GM18502 (cell line): ENCODE data around the gene DENND1A.
"Not testable (repeated sequence)": the region's sequence is repeated elsewhere in the genome, so short reads cannot be mapped to it uniquely, and the experiment has no call there.

Source experiments
- ATAC-seq: cut with Tn5 transposase; IDR thresholded peaks from one replicate; pipeline ENCODE4 v1.9.1; 2021; ENCODE audit warnings: mild to moderate bottlenecking; ENCODE audit not compliant: unreplicated experiment, poor library complexity

The DENND1A gene

GRCh38 chr9:123741214-123741613 is 188.7 kb downstream of the DENND1A start:
- ATAC-seq, result no peak

DNA sequence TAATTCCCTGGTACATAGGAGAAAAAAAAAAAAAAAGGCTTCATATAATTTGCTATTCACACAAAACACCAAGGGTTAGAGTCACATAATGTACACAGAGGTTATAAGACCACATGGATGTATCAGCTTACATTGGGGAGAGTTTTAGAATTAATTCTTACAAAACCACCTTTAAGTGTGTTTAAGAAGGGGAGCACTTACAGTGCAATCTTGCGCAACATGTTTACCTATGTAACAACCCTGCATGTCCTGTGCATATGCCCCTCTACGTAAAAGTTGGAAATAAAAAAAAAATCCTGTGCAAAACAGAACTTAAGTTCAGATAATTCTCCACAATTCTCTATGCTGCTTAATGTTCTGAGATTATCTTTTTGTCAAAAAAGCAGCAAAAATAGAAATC is 190.0 kb downstream of the DENND1A start:
- ATAC-seq, result no peak

- no peak for ATAC-seq
These were observed 190.5 kb downstream of the DENND1A start for GRCh38 chr9:123739387-123739786.

DNA sequence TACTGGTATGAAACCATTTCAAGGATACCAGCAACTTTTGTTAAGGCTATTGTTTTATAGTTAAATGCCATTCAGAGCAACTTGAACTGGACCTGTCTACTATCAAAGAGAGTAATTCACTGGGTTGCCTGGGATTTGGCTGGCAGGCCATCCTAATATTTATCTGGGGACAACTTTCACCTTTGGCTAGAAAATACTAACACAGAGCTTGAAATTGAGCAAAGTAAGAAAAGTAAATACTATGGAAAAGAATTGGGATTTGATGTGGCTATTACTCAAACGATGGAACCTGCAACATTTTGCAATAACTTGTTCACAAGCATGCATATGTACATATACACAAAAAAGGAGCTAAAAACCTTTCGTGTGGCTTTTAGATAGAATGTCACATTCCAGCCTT is 191.3 kb downstream of the DENND1A start:
- no peak for ATAC-seq

- ATAC-seq, result no peak
These were observed 194.6 kb downstream of the DENND1A start for GRCh38 chr9:123735376-123735775.

GRCh38 chr9:123728571-123728970 is 201.4 kb downstream of the DENND1A start:
- ATAC-seq, result not testable (repeated sequence)

DNA sequence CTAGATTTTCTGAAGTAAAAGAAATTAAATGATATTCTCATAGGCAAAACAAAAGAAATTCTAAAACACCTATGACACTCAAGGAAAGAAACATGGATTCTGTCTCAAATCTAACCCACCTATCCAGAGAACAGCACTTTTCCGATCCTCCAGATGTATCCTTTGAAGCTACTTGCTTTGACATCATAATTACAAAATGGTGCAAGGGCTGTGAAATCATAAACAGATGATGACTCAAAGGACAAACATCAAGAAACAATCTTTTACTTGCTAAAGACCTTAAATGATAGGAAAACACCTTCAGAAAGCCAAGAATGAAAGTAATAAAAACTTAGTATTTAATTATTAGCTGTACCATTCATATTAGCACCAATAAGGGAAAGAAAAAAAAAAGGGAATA is 202.6 kb downstream of the DENND1A start:
- no peak for ATAC-seq

DNA sequence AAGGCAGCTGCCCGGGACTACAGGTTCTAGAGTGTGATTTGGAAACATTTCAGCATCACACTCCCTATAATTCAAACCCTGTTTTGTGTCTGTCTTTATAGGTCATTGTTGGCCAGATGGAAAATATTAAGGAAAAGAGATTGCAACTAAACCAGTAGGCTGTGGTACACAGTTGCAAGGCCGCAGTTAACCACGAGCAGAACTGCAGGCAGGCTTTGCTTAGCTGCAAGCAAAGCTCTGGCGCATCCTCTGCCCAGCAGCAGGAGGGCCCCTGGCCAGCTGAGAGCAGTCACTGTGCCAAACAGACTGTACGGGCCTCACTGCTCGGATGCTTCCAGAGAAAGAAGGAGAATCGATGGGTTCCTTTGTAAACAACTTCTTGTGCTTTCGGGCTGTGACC is 204.5 kb downstream of the DENND1A start:
- no peak for ATAC-seq

DNA sequence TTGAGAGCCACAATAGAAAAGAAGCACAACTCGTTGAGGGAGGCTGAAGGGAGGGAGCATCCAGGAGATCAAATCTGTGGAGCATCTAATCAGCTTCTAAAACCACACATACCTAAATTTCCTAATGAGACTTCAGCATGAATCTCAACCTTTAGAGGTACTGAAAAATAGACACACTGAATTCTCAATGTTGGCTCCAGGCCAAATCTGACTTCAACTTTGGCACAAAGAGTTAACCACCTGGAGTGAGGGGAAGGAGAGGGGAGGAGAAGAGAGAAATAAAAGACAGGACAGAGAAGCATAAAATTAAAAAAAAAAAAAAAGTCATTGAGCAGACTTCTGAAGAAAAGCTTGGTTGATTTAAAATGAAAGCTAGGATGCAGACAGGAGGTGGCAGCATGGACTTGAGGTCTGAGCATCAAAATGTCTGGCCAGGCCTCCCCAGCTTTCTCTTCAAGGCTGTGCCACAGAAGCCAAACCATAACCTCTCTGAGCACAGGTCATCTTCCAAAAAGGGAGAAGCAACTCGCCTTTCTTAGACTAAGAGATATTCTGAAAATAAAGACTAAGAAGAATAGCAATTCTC is 205.6 kb downstream of the DENND1A start:
- ATAC-seq, result no peak

DNA sequence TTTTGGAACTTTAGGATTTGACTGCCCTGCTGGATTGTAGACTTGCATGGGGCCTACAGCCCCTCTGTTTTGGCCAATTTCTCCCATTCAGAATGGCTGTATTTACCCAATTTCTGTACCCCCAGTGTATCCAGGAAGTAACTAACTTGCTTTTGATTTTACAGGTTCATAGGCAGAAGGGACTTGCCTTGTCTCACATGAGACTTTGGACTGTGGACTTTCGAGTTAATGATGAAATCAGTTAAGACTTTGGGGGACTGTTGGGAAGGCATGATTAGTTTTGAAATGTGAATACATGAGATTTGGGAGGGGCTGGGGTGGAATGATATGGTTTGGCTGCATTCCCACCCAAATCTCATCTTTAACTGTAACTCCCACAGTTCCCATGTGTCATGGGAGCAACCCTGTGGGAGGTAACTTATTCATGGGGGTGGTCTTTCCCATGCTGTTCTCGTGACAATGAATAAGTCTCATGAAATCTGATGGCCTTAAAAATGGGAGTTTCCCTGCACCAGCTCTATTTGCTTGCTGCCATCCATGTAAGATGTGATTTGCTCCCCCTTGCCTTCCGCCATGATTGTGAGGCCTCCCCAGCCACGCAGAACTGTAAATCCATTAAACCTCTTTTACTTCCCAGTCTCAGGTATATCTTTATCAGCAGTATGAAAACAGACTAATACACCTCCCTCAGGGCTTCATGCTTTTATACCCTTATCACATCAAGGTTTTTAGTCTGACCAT is 206.6 kb downstream of the DENND1A start:
- no peak for ATAC-seq

DNA sequence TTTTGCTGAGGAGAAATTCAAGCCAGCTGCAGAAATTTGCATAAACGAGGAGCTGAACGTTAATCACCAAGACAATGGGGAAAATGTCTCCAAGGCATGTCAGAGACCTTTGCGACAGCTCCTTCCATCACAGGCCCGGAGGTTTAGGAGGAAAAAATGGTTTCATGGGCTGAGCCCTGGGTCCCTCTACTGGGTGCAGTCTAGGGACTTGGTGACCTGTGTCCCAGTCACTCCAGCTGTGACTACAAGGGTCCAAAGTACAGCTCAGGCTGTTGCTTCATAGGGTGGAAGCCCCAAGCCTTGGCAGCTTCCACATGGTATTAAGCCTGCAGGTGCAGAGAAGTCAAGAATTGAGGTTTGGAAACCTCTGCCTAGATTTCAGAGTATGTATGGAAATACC is 207.5 kb downstream of the DENND1A start:
- ATAC-seq, result no peak

DNA sequence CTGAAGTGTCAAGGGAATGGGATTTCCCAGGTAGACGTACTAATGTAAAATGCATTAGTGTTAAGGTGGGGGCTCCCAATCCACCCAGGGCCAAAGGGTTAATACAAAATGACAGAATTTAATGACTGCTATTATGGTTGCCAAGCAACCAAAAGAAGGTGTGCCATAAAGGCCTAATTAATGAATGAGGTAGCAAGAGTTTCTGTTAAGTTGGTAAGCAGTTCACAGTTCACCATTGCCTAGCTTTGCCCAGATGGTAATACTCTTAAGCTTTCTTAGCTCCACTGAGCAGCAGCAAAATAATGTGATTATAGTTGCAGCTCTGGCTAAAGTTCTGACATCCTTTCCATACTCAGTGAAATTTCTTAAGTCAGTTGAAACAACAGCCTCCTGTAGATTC is 211.7 kb downstream of the DENND1A start:
- no peak for ATAC-seq

DNA sequence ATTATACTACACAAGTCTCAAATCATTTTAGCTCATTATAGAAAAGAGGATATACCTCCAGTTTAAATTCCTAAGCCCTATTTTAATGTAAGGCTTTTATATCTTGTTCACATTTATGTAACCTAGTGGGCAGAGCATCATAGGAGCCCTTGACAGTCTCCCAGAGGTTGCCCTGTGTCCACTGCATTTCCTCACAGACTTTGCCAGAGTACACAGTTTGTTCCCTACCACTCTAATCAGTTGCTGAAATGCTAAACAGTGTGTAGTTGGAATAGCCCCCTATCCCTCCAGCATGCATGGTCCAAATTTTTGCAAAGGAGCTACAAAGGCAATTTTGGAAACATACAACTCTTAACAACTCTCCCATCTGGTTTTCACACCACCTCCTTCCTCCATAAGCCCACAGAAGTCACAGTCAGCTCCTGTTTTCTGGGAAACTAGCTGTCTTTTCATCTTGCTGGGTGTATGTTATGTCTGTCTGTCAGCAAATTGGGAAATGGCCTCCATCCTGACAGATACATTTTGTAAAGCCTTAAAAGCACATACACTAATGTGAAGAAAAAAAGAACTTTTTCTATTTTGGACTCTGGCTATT is 212.2 kb downstream of the DENND1A start:
- no peak for ATAC-seq

DNA sequence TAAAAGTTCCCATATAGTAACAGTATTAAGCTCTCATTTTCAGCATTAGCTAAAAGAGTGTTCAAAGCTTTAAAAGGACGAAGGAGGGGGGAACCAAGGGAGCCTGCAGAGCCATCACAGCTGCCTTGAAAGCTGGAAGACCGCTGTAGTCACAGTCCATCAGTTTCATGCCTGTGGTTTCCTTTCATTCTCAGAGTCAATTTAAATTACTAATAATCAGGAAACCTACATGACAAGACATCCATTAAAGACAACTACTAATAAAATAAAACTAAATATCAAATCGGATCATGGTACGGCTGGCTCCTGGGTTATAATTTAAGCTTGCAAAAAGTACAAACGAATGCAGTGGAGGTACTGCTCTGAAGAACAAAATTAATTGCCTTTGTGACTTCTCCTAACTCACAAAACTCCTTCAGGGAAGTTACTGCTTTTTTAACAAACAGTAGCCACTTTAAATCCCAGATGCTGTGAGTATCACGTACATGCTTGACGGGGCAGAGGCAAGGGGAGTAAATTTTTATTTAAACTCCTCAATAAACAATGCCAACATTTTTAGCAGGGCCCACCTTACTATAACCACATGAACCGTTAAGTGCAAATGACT is 213.5 kb downstream of the DENND1A start:
- ATAC-seq, result no peak

DNA sequence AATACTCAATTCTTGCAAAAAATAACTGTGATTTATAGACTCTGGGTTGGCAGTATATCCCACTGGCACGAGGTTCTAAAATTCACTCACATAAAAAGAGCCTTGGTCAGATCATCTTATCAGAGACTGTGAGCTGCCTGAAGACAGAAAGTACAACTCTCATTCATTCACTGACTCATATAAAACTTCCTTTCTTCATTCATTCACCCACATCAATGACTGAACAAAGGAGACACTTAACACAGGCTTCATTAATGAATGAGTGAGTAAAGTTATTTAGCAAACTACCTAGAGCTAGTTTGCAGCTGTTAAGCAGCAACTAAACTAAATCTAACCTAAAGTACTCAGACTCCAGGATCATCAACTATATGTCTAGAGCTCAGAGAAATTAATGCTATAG is 214.7 kb downstream of the DENND1A start:
- ATAC-seq, result no peak

DNA sequence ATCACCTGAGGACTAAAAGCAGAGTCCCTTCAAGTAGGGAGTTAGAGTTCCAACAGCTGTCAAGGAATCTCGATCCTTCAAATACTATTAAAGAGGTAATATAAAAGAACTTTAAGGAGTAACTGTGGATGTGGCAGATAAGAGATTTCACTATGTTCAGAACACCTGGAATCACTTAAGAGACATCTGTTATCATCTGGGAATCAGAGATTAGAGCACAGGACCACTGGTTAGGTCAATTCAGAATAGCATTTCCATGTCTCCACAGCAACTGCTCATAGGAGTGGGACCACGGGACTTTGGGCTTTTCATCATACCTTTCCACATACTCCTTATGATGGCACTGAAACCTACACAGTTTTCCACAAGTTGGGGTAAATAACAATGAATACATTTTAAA is 216.6 kb downstream of the DENND1A start:
- no peak for ATAC-seq

DNA sequence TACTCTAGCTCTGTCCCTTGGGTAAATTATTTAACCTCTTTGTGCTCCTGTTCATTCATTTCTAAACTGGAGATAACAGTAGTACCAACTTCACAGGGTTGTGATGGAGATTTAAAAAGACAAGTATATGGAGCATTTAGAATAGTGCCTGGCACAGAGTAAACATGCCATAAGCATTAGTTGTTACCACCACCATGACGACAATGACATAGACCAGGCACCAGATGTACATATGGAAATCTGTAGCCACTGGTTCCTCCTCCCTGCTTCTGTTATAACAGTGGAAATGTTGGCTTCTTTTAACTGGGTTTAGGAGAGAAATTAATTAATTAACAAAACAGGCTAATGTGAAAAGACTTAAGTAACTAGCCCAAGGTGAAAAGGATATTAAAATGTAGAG is 217.5 kb downstream of the DENND1A start:
- ATAC-seq, result no peak

DNA sequence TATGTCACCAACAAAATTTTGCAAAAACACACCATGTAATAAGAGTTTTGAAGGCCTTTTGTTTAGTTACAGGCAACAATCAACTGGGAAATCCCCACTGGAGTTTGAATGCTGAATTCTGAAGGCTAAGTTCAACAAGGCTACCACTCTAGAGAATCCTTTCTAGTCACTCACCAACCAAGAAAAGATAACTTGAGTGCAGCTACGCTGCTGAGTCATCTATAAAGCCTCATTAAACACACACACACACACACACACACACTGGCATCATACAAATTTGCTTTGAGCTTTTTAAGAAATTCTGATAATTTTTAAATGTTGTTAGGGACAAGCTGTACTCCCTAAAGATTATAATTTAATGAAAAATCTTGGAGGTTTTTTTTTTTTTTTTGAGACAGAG is 219.6 kb downstream of the DENND1A start:
- ATAC-seq, result no peak

DNA sequence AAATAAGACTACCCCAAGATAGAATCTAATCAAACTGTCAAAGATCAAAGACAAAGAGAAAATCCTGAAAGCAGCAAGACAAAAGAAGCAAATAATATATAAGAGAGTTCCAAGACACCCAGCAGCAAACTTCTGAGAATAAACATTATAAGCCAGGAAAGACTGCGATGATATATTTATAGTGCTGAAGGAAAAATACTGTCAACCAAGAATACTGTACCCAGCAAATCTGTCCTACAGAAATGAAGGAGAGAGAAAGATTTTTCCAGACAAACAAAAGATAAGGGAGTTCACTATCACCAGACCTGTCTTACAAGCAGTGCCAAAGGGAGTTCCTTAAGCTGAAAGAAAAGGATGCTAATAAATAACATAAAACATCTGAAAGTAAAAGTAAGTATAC is 227.4 kb downstream of the DENND1A start:
- no peak for ATAC-seq

- no peak for ATAC-seq
These were observed 232.2 kb downstream of the DENND1A start for GRCh38 chr9:123697686-123698085.

DNA sequence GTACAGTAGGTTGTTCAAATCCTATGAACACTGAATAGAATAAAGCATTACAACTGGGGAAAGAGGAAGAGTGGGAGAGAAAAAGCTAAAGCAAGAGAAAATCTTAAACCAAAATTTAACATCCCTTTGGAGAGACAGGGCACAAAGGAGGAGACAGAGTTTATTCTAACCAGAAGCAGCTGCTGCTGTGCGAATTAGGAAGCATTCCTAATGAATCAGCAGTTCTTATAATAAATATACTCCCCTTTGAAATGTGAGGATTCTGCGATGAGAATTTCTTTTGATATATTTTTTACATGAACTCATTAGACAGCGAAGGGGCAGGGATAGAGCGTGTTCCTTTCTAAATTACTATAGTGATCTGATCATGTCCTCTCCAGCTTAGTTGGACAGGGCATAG is 233.4 kb downstream of the DENND1A start:
- ATAC-seq, result no peak

DNA sequence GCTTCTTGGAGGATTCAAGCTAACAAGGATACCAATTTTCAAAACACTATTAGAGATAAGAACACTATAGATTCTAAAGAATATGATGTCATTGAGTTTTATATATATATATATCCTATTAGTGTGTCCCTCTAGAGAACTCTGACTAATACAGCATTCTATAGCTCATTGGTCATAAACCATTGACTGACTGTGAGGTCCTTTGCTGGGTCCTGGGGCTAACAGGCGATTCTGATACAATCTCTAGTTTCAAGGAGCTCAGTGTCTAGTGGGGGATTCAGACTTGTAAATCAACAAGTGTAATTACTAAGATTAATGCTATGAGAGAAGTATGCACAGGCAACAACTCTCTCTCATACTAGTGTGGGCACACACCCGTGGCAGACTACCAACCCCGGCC is 234.5 kb downstream of the DENND1A start:
- no peak for ATAC-seq
